Measurements from ENCODE around the gene RCOR3. TPM values are rescaled to one million over a fixed set of nuclear protein-coding genes. Genes with fewer than 3 reads are reported as not detected.

Gene RCOR3
- total RNA-seq, 2 experiments from 2014 or later = 43.5 to 47.3 TPM

GRCh38 chr1:211356723-211357407 lies 97.7 kb downstream of the RCOR3 start:
- ATAC-seq (no peak), DNase-seq (no peak)
- Mint-ChIP-seq H3K4me1 (peaks cover 43% of the 10 kb centered on the region), H3K27ac (no peak overlapping the region), H3K27me3 (no peaks in the 10 kb centered on the region), H3K9me3 (ENCODE audit: low read depth) (peaks cover 3% of the 10 kb centered on the region), H3K4me3 (no peak overlapping the region), H3K36me3 (peaks cover 60% of the 10 kb centered on the region)
- CTCF ChIA-PET = interaction anchor here (0.9 to 1.6 kb wide), 4 partner anchors 10 to 33 kb away, joined by 3 to 5 read pairs (median 3); partner anchors contain the start of gene TRAF5

- Mint-ChIP-seq H3K9me3 (ENCODE audit: low read depth) (no peaks in the 10 kb centered on the region), H3K27me3 (no peaks in the 10 kb centered on the region), H3K4me1 (peaks cover 26% of the 10 kb centered on the region), H3K36me3 (peaks cover 53% of the 10 kb centered on the region), H3K4me3 (no peak overlapping the region), H3K27ac (no peak overlapping the region)
- no peak for DNase-seq
- no peak for ATAC-seq
- CTCF ChIA-PET = interaction anchor here (0.9 to 1.1 kb wide), 2 partner anchors 31 to 112 kb away, joined by 3 to 4 read pairs; no protein-coding TSS in a partner anchor
Observed at GRCh38 chr1:211358685-211359084, 99.5 kb downstream of the RCOR3 start.

- ATAC-seq = no peak
- Mint-ChIP-seq H3K27me3 (no peaks in the 10 kb centered on the region), H3K4me1 (peaks cover 17% of the 10 kb centered on the region), H3K36me3 (peaks cover 52% of the 10 kb centered on the region), H3K4me3 (no peak overlapping the region), H3K27ac (no peak overlapping the region), H3K9me3 (ENCODE audit: low read depth) (no peaks in the 10 kb centered on the region)
- CTCF ChIA-PET = interaction anchor here (1.1 kb wide), 1 partner anchor 111 kb away, joined by 3 read pairs; no protein-coding TSS in a partner anchor
- DNase-seq = no peak
Observed at GRCh38 chr1:211359876-211360275, 100.7 kb downstream of the RCOR3 start.

GRCh38 chr1:211361202-211361601 lies 102.0 kb downstream of the RCOR3 start:
- CTCF ChIA-PET = no interaction called here
- Mint-ChIP-seq H3K36me3 (peaks cover 50% of the 10 kb centered on the region), H3K9me3 (ENCODE audit: low read depth) (no peaks in the 10 kb centered on the region), H3K27ac (no peak overlapping the region), H3K4me1 (peaks cover 8% of the 10 kb centered on the region), H3K27me3 (no peaks in the 10 kb centered on the region), H3K4me3 (no peak overlapping the region)
- ATAC-seq (no peak), DNase-seq (no peak)

Other genes with a start within 250 kb of the RCOR3 start
- not detected for gene KCNH1, start 125.2 kb upstream of the RCOR3 start, total RNA-seq
- gene TRAF5, start 67.5 kb downstream of the RCOR3 start, total RNA-seq = 10 to 100 TPM; 49.7 to 63.2 TPM
- not detected for gene RD3, start 232.8 kb downstream of the RCOR3 start, total RNA-seq